H1 (cell line): ENCODE measurements around the gene CASS4.

Experiments
- EZH2 ChIP-seq: fragments of 200-600 bp; sonication (generic); IDR thresholded peaks from 2 replicates; pipeline ENCODE4 v1.7.1; 2012; ENCODE audit warnings: low read depth, mild to moderate bottlenecking, moderate library complexity, low read length, inconsistent platforms; ENCODE audit not compliant: severe bottlenecking
- POLR2A ChIP-seq, 2 experiments: IDR thresholded peaks; 1 replicate in 1 of 2; 2 replicates in 1 of 2; pipeline ENCODE4 v1.6.1; 2011; ENCODE audit warnings: low read depth in 2 of 2, low read length in 2 of 2, mild to moderate bottlenecking in 2 of 2; ENCODE audit errors: control extremely low read depth in 1 of 2
- POLR2AphosphoS5 ChIP-seq: IDR thresholded peaks from 2 replicates; pipeline ENCODE4 v1.6.1; 2011; ENCODE audit warnings: low read depth, low read length
- TF ChIP-seq, protein P1 (sequence below), 3 experiments: IDR thresholded peaks; 1 replicate in 2 of 3; 2 replicates in 1 of 3; pipeline versions ENCODE4 v1.5.1 to v1.6.1; 2011; ENCODE audit warnings: low read length in 3 of 3, mild to moderate bottlenecking in 3 of 3, inconsistent platforms in 2 of 3, low read depth in 1 of 3, moderate library complexity in 1 of 3; ENCODE audit not compliant: insufficient read depth in 1 of 3; ENCODE audit errors: control extremely low read depth in 1 of 3

GRCh38 chr20:56454754-56455153, 42.7 kb downstream of the CASS4 start:
- TF ChIP-seq POLR2AphosphoS5 (no peak), EZH2 (no peak), POLR2A (IDR thresholded peaks at IDR 0.05; ENCODE audit: control extremely low read depth in 1 of 2, low read depth in 2 of 2, low read length in 2 of 2) (no peak)
- TF ChIP-seq, protein P1, sequence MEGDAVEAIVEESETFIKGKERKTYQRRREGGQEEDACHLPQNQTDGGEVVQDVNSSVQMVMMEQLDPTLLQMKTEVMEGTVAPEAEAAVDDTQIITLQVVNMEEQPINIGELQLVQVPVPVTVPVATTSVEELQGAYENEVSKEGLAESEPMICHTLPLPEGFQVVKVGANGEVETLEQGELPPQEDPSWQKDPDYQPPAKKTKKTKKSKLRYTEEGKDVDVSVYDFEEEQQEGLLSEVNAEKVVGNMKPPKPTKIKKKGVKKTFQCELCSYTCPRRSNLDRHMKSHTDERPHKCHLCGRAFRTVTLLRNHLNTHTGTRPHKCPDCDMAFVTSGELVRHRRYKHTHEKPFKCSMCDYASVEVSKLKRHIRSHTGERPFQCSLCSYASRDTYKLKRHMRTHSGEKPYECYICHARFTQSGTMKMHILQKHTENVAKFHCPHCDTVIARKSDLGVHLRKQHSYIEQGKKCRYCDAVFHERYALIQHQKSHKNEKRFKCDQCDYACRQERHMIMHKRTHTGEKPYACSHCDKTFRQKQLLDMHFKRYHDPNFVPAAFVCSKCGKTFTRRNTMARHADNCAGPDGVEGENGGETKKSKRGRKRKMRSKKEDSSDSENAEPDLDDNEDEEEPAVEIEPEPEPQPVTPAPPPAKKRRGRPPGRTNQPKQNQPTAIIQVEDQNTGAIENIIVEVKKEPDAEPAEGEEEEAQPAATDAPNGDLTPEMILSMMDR (IDR thresholded peaks at IDR 0.05; ENCODE audit: control extremely low read depth in 1 of 3, insufficient read depth in 1 of 3, low read depth in 1 of 3, low read length in 3 of 3), result no peak
